SK-N-SH treated with all-trans-retinoic acid at 6 μM for 48 hours (cell line): ENCODE data around the gene INTS15.

ENCODE experiments used
- ARNTL ChIP-seq: fragments of 450-650 bp; formaldehyde crosslinking; IDR thresholded peaks from 2 replicates; pipeline ENCODE4 v1.5.0; 2020; ENCODE audit warnings: low read depth, mild to moderate bottlenecking, moderate library complexity, borderline replicate concordance
- OSR1 ChIP-seq: fragments of 250-450 bp; sonication (Bioruptor Pico); IDR thresholded peaks from 2 replicates; pipeline ENCODE4 v1.8.0; 2022; ENCODE audit warnings: moderate library complexity, mild to moderate bottlenecking, inconsistent platforms
- RARB ChIP-seq: fragments of 250-450 bp; sonication (Bioruptor Pico); IDR thresholded peaks from 2 replicates; pipeline ENCODE4 v1.8.0; 2021; ENCODE audit warnings: mild to moderate bottlenecking, moderate library complexity
- ZC3H10 ChIP-seq: fragments of 250-450 bp; sonication (Bioruptor Pico); IDR thresholded peaks from 2 replicates; pipeline ENCODE4 v1.5.1; 2021; ENCODE audit warnings: mild to moderate bottlenecking, moderate library complexity
- ZFP3 ChIP-seq: fragments of 250-450 bp; sonication (Bioruptor Pico); IDR thresholded peaks from 2 replicates; pipeline ENCODE4 v1.5.0; 2020; ENCODE audit warnings: mild to moderate bottlenecking, moderate library complexity
- ZFP30 ChIP-seq: fragments of 450-650 bp; formaldehyde crosslinking; IDR thresholded peaks from 2 replicates; pipeline ENCODE4 v1.5.0; 2022; ENCODE audit warnings: mild to moderate bottlenecking, moderate library complexity
- TF ChIP-seq, protein P1 (sequence below): fragments of 250-450 bp; sonication (Bioruptor Pico); IDR thresholded peaks from 2 replicates; pipeline ENCODE4 v1.8.0; 2020; ENCODE audit warnings: mild to moderate bottlenecking, moderate library complexity, borderline replicate concordance
- TF ChIP-seq, protein P2 (sequence below): fragments of 250-450 bp; sonication (Bioruptor Pico); IDR thresholded peaks from 2 replicates; pipeline ENCODE4 v1.5.1; 2020; ENCODE audit warnings: low read depth, mild to moderate bottlenecking, moderate library complexity

DNA sequence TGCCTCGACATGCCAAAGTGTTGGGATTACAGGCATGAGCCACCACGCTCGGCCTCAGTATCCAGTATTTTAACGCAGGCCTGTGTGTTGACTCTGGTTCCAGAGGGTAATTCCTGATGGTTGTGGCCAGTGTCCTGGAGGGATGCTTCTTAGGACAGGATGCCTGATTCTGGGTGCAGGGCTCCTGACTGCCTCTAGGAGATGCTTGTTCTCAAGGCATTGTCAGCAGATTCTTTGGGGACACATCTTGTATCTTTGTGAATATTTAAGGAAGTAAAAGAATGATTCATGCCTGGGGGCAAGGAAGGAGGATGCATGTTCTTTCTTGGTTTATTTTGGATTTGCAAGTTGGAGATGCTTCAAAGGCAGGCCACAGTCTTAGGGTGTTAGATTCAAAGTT is 10.4 kb upstream of the INTS15 start:
- TF ChIP-seq RARB (CRISPR knock-in tag) (no peak), ZFP3 (CRISPR knock-in tag) (no peak), ARNTL (CRISPR knock-in tag) (no peak), OSR1 (CRISPR knock-in tag) (no peak), ZC3H10 (CRISPR knock-in tag) (no peak), ZFP30 (CRISPR knock-in tag) (no peak)
- TF ChIP-seq, protein P1, sequence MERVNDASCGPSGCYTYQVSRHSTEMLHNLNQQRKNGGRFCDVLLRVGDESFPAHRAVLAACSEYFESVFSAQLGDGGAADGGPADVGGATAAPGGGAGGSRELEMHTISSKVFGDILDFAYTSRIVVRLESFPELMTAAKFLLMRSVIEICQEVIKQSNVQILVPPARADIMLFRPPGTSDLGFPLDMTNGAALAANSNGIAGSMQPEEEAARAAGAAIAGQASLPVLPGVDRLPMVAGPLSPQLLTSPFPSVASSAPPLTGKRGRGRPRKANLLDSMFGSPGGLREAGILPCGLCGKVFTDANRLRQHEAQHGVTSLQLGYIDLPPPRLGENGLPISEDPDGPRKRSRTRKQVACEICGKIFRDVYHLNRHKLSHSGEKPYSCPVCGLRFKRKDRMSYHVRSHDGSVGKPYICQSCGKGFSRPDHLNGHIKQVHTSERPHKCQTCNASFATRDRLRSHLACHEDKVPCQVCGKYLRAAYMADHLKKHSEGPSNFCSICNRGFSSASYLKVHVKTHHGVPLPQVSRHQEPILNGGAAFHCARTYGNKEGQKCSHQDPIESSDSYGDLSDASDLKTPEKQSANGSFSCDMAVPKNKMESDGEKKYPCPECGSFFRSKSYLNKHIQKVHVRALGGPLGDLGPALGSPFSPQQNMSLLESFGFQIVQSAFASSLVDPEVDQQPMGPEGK (CRISPR knock-in tag), result no peak
- TF ChIP-seq, protein P2, sequence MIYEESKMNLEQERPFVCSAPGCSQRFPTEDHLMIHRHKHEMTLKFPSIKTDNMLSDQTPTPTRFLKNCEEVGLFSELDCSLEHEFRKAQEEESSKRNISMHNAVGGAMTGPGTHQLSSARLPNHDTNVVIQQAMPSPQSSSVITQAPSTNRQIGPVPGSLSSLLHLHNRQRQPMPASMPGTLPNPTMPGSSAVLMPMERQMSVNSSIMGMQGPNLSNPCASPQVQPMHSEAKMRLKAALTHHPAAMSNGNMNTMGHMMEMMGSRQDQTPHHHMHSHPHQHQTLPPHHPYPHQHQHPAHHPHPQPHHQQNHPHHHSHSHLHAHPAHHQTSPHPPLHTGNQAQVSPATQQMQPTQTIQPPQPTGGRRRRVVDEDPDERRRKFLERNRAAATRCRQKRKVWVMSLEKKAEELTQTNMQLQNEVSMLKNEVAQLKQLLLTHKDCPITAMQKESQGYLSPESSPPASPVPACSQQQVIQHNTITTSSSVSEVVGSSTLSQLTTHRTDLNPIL (CRISPR knock-in tag), result no peak
